H1 (cell line): Measurements from ENCODE around the gene TMA7. TPM values are rescaled to one million over a fixed set of nuclear protein-coding genes. Genes with fewer than 3 reads are reported as not detected.

Source experiments
- ATF2 ChIP-seq: IDR thresholded peaks from 2 replicates; pipeline ENCODE4 v1.6.1; 2012; ENCODE audit warnings: low read length, inconsistent platforms
- CHD7 ChIP-seq: fragments of 300-600 bp; sonication (generic); IDR thresholded peaks from 2 replicates; pipeline ENCODE4 v1.7.1; 2012; ENCODE audit warnings: low read length, moderate library complexity, mild to moderate bottlenecking, inconsistent platforms; ENCODE audit not compliant: insufficient replicate concordance
- JUND ChIP-seq: IDR thresholded peaks from 2 replicates; pipeline ENCODE4 v1.6.1; 2011; ENCODE audit warnings: mild to moderate bottlenecking, improper control_type of control experiment, low read length
- NRF1 ChIP-seq: IDR thresholded peaks from 2 replicates; pipeline ENCODE4 v1.6.1; 2011; ENCODE audit warnings: mild to moderate bottlenecking, low read depth, low read length, improper control_type of control experiment
- TAF1 ChIP-seq: IDR thresholded peaks from 2 replicates; pipeline ENCODE4 v1.6.1; 2011; ENCODE audit warnings: mild to moderate bottlenecking, low read depth, low read length
- YY1 ChIP-seq: IDR thresholded peaks from 2 replicates; pipeline ENCODE4 v1.6.1; 2011; ENCODE audit warnings: low read depth, mild to moderate bottlenecking, low read length
- polyA plus RNA-seq, 7 experiments: library from polyadenylated mRNA; depleted of rRNA in 3 of 7; stranded (reverse) in 5 of 7; unstranded in 2 of 7; fragments of >200 nt in 5 of 7; fragments of 200-250 nt in 2 of 7; gene quantifications; 1 replicate in 5 of 7; 2 replicates in 1 of 7; 4 replicates in 1 of 7; pipeline versions ENCODE4 v1.2.1 to v1.2.3, GENCODE V29; 2011 to 2013; ENCODE audit warnings: missing spikeins in 2 of 7, mixed read lengths in 2 of 7
- total RNA-seq: library from RNA; stranded (reverse); fragmentation: NEBNext Ultra II Directional; extraction: Animal tissue kit (Norgen Biotek cat#: 25700); gene quantifications from 2 replicates; pipeline ENCODE4 v1.2.1, GENCODE V29; 2021
- TF ChIP-seq, protein P1 (sequence below): IDR thresholded peaks from 2 replicates; pipeline ENCODE4 v1.6.1; 2011; ENCODE audit warnings: low read length, improper control_type of control experiment

TMA7 gene
- total and polyA plus RNA-seq, 2 of the 8 experiments (the other 6 are each of a cell fraction or from before 2014, with no cell fraction given): 138 to 305 TPM

- TF ChIP-seq CHD7 (no peak), TAF1 (no peak), NRF1 (no peak), ATF2 (no peak), JUND (no peak), YY1 (no peak)
- TF ChIP-seq, protein P1, sequence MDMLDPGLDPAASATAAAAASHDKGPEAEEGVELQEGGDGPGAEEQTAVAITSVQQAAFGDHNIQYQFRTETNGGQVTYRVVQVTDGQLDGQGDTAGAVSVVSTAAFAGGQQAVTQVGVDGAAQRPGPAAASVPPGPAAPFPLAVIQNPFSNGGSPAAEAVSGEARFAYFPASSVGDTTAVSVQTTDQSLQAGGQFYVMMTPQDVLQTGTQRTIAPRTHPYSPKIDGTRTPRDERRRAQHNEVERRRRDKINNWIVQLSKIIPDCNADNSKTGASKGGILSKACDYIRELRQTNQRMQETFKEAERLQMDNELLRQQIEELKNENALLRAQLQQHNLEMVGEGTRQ: no peak
Measured at GRCh38 chr3:48445277-48445882, 5.3 kb downstream of the TMA7 start (continued).
